Ovary (tissue), 9 donors: ENCODE results near the gene IGSF9B. TPM values are rescaled to one million over a fixed set of nuclear protein-coding genes. Genes with fewer than 3 reads are reported as not detected.

Experiments used
- DNase-seq, 5 donors: peaks; one replicate each; pipeline ENCODE4 v3.0.0-alpha.2; 2019 to 2020
- H3K27ac ChIP-seq, 2 donors: fragments of 200-600 bp; one replicate each; pipeline versions ENCODE4 v1.5.1 to v1.8.0; 2019 to 2022
- H3K27me3 ChIP-seq: fragments of 200-600 bp; one replicate; pipeline ENCODE4 v1.8.0; 2022
- H3K36me3 ChIP-seq: fragments of 200-600 bp; sonication (generic); one replicate; pipeline ENCODE4 v1.5.1; 2019
- H3K4me1 ChIP-seq: one replicate; pipeline ENCODE4 v1.8.1; 2013; ENCODE audit warnings: mild to moderate bottlenecking, moderate library complexity; ENCODE audit not compliant: insufficient read depth
- H3K4me3 ChIP-seq: fragments of 200-600 bp; sonication (generic); one replicate; pipeline ENCODE4 v1.5.1; 2017
- H3K9me3 ChIP-seq, 2 donors: fragments of 200-600 bp in 1 of 2; sonication (generic) in 1 of 2; one replicate each; pipeline versions ENCODE4 v1.5.1 to v1.8.1; 2013 to 2019; ENCODE audit warnings: mild to moderate bottlenecking in 1 of 2, moderate library complexity in 1 of 2
- CTCF ChIP-seq, 3 donors: fragments of 450-650 bp in 2 of 3; fragments of 200-600 bp in 1 of 3; IDR thresholded peaks; one replicate each; pipeline versions ENCODE4 v1.5.1 to v1.8.0; 2016 to 2022; ENCODE audit warnings: antibody characterized with exemption in 3 of 3, mild to moderate bottlenecking in 1 of 3
- EP300 ChIP-seq: sonication (generic); formaldehyde crosslinking; IDR thresholded peaks from one replicate; pipeline ENCODE4 v1.6.1; 2017; ENCODE audit warnings: antibody characterized with exemption
- POLR2A ChIP-seq: fragments of 450-650 bp; IDR thresholded peaks from one replicate; pipeline ENCODE4 v1.6.1; 2017; ENCODE audit warnings: antibody characterized with exemption, mild to moderate bottlenecking, moderate library complexity
- WGBS, 3 donors: extraction: QIAGEN DNeasy Blood & Tissue Kit in 1 of 3; methylation state at CpG; one replicate each; pipeline versions ENCODE4 v1.1.5 to v1.1.7; 2013 to 2017; 5-methylcytosine and 5-hydroxymethylcytosine counted together
- intact Hi-C, 4 donors: fragments of 100-400 bp; cut with DNase I; formaldehyde crosslinking; loops; one replicate each; pipeline versions ENCODE4 v1.11.0 to v1.15.1; 2022 to 2023
- polyA plus RNA-seq, 2 donors: library from polyadenylated mRNA; stranded (reverse); fragments of 200-250 nt in 1 of 2; fragments of 350-450 nt in 1 of 2; fragmentation: Illumina TruSeq in 1 of 2; extraction: RNeasy Lipid Tissue Mini Kit (QIAGEN cat#74804) in 1 of 2; gene quantifications; one replicate each; pipeline ENCODE4 v1.2.3, GENCODE V29; 2013 to 2014
- total RNA-seq, 7 donors: library from RNA; depleted of rRNA in 2 of 7; stranded (reverse); fragments of >200 nt in 2 of 7; fragmentation: NEBNext Ultra II Directional in 3 of 7; extraction: Animal tissue kit (Norgen Biotek cat#: 25700) in 3 of 7; gene quantifications; one replicate each; pipeline versions ENCODE4 v1.1.0 to v1.2.4, GENCODE V29; 2016 to 2023
- donor health status: DM: no; HTN: no; CAD: no; lungs with moderate emphysema.
- donor health status: DM: no; HTN: no; CAD: no.
- donor health status: Bipolar disorder and iron deficiency.
- donor health status: DM: yes; HTN: yes; CAD: no.
- donor health status: DM: no; HTN: no; CAD: no.
- donor health status: DM: yes; HTN: yes; CAD: no.

Gene IGSF9B
- total and polyA plus RNA-seq, 9 donors: 0.48 to 15.4 (median 4.7) TPM

DNA sequence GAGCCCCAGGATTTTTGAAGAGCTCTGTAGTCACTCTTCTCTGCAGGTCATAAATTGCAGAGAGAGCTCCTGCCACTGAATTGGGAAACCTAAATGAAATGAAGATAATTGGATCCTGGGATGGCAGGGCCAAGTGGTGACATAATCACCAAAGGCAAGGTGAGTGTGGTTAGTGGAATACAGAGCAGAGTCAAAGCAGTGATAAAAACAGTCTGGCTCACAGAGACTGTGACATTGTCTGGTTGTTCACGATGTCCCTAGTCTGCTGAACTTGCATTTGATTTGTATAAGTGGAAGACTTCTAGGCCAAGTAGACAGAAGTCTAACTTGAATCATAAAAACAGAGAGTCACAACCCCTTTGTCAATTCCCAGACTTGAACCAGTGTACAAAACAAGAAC is 84.6 kb downstream of the IGSF9B start:
- 0 to 76% (median 0%) methylated on average over 1 of the region's 1 CpG for WGBS, 3 donors
- Histone ChIP-seq H3K4me1 (no peaks in the 10 kb centered on the region), H3K27ac (no peak overlapping the region), H3K4me3 (no peak overlapping the region), H3K27me3 (no peaks in the 10 kb centered on the region), H3K36me3 (no peaks in the 10 kb centered on the region), H3K9me3 (no peaks in the 10 kb centered on the region)
- TF ChIP-seq EP300: no peak
- no peak for TF ChIP-seq POLR2A
- TF ChIP-seq CTCF (IDR thresholded peaks at IDR 0.05): no peak
- no peak for DNase-seq
- intact Hi-C loops: no loop called here

DNA sequence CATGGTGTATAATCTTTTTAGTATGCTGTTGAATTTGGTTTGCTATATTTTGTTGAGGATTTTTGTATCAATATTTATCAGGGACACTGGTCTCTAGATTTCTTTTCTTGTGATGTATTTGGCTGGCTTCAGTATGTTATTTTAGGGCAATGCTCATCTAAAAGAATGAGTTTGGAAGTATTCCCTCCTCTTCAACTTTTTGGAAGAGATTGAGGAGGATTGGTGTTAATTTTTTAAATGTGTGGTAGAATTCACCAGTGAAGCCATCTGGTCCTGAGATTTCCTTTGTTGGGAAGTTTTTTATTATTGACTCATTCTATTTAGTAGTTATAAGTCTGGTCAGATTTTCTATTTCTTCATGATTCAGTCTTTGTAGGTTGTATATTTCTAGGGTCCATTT is 89.3 kb downstream of the IGSF9B start:
- no peak for DNase-seq
- Histone ChIP-seq H3K27ac (no peak overlapping the region), H3K36me3 (no peaks in the 10 kb centered on the region), H3K27me3 (no peaks in the 10 kb centered on the region), H3K4me3 (no peak overlapping the region), H3K4me1 (no peaks in the 10 kb centered on the region), H3K9me3 (no peaks in the 10 kb centered on the region)
- intact Hi-C loops: no loop called here
- no peak for TF ChIP-seq POLR2A
- no peak for TF ChIP-seq CTCF (IDR thresholded peaks at IDR 0.05)
- TF ChIP-seq EP300: no peak

GRCh38 chr11:133865466-133865865 is 91.3 kb downstream of the IGSF9B start:
- no peak for TF ChIP-seq POLR2A
- no peak for TF ChIP-seq EP300
- no peak for TF ChIP-seq CTCF (IDR thresholded peaks at IDR 0.05)
- Histone ChIP-seq H3K4me1 (no peaks in the 10 kb centered on the region), H3K36me3 (no peaks in the 10 kb centered on the region), H3K27me3 (no peaks in the 10 kb centered on the region), H3K27ac (no peak overlapping the region), H3K9me3 (no peaks in the 10 kb centered on the region), H3K4me3 (no peak overlapping the region)
- intact Hi-C loops: no loop called here
- WGBS, 3 donors: 91 to 94% (median 93%) methylated on average over 11 of the region's 11 CpGs
- DNase-seq: no peak

DNA sequence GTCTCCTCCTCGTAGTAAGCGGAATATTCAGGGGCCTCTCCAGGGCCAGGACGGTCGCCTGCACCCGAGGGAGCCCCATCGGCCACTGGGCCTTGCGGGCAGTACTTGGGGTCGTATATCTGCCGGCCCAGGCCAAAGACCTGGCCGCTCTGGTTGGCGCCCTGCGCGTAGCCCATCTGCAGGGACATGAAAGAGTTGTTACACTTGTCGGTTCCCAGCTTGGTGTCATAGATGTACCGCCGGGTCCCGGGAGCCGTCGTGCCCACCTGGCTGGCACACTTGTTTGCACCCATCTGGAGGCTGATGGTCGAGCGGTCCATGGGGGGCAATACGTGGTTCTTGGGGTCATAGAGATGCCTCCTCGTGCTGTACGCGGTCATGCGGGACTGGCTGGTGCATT is 92.0 kb downstream of the IGSF9B start:
- no peaks in the 10 kb centered on the region for H3K27me3 ChIP-seq
- H3K36me3 ChIP-seq: no peaks in the 10 kb centered on the region
- no peak overlapping the region for H3K27ac ChIP-seq
- intact Hi-C loops: no loop called here
- H3K9me3 ChIP-seq: no peaks in the 10 kb centered on the region
- TF ChIP-seq POLR2A (no peak), EP300 (no peak), CTCF (IDR thresholded peaks at IDR 0.05) (no peak)
- DNase-seq: no peak
- 92 to 94% (median 92%) methylated on average over 26 of the region's 26 CpGs for WGBS, 3 donors
- H3K4me3 ChIP-seq: no peak overlapping the region
- H3K4me1 ChIP-seq: no peaks in the 10 kb centered on the region

DNA sequence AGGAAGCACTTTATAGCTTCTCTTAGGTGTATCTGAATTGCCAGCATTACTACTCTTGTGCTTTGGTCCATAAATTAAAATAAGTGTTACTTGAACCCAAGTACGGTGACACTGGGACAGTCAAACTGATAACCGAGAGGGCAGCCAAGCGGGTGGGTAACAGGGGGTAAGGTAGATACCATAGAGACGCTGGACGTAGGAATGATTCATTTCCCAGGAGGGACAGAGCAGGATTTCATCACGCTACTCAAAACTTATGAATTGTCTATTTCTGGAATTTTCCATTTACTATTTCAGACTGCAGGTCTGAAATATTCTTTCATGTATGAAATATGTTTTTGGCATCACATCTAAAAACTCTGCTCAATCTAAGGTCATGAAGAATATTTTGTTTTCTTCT is 96.6 kb downstream of the IGSF9B start:
- 62 to 73% (median 69%) methylated on average over 6 of the region's 6 CpGs for WGBS, 3 donors
- H3K36me3 ChIP-seq: no peaks in the 10 kb centered on the region
- TF ChIP-seq CTCF (IDR thresholded peaks at IDR 0.05): no peak
- no peak for TF ChIP-seq EP300
- TF ChIP-seq POLR2A: no peak
- intact Hi-C loops: no loop called here
- no peaks in the 10 kb centered on the region for H3K9me3 ChIP-seq
- no peak for DNase-seq
- no peaks in the 10 kb centered on the region for H3K27me3 ChIP-seq
- H3K4me3 ChIP-seq: no peak overlapping the region
- H3K4me1 ChIP-seq: no peaks in the 10 kb centered on the region
- H3K27ac ChIP-seq: no peak overlapping the region
